Endothelial cell (in vitro differentiated cells): Measurements from ENCODE around the gene ALK. TPM values are rescaled to one million over a fixed set of nuclear protein-coding genes. Genes with fewer than 3 reads are reported as not detected.

ENCODE experiments used
- DNase-seq: peaks from one replicate; pipeline ENCODE4 v3.0.0; 2021; ENCODE audit warnings: low spot score
- H3K27ac Mint-ChIP-seq: one replicate; pipeline ENCODE4 v1.8.0; 2021; ENCODE audit warnings: mixed read lengths, inconsistent platforms; ENCODE audit not compliant: unreplicated experiment
- H3K27me3 Mint-ChIP-seq: one replicate; pipeline ENCODE4 v1.8.0; 2021; ENCODE audit warnings: mild to moderate bottlenecking, moderate library complexity, mixed read lengths, inconsistent platforms; ENCODE audit not compliant: unreplicated experiment
- H3K36me3 Mint-ChIP-seq: one replicate; pipeline ENCODE4 v1.8.0; 2021; ENCODE audit warnings: mild to moderate bottlenecking, low read depth, mixed read lengths, inconsistent platforms; ENCODE audit not compliant: unreplicated experiment
- H3K4me1 Mint-ChIP-seq: one replicate; pipeline ENCODE4 v1.8.0; 2021; ENCODE audit warnings: mild to moderate bottlenecking, mixed read lengths, inconsistent platforms; ENCODE audit not compliant: unreplicated experiment
- H3K4me3 Mint-ChIP-seq: one replicate; pipeline ENCODE4 v1.8.0; 2021; ENCODE audit warnings: mild to moderate bottlenecking, mixed read lengths, inconsistent platforms; ENCODE audit not compliant: unreplicated experiment
- H3K9me3 Mint-ChIP-seq: one replicate; pipeline ENCODE4 v1.8.0; 2021; ENCODE audit warnings: mixed read lengths, inconsistent platforms; ENCODE audit not compliant: unreplicated experiment
- total RNA-seq: library from RNA; stranded (reverse); fragmentation: NEBNext Ultra II Directional; extraction: Animal tissue kit (Norgen Biotek cat#: 25700); gene quantifications from one replicate; pipeline ENCODE4 v1.2.1, GENCODE V29; 2021; ENCODE audit not compliant: unreplicated experiment
- TF ChIP-seq, protein P1 (sequence below): fragments of 200-600 bp; sonication (generic); IDR thresholded peaks from one replicate; pipeline ENCODE4 v1.5.0; 2021; ENCODE audit warnings: antibody characterized with exemption; ENCODE audit not compliant: unreplicated experiment

The ALK gene
- total RNA-seq, 1 donor from 2014 or later = 0.05 TPM

DNA sequence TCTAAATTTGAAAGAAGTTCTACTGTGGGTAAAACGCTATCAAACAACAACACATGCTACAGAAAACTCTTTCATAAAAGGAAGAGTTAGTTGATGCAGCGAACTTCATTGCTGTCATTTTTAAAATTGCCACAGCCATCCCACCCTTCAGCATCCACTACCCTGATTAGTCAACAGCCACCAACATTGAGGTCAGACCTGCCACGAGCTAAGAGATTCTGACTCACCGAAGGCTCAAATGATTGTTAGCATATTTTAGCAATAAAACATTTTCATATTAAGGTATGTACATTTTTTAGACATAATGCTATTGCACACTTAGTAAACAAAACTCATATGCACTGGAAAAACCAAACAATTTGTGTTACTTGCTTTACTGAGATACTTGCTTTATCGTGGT is 459.1 kb downstream of the ALK start:
- H3K4me1 Mint-ChIP-seq = no peaks in the 10 kb centered on the region
- H3K9me3 Mint-ChIP-seq = no peaks in the 10 kb centered on the region
- H3K36me3 Mint-ChIP-seq = no peaks in the 10 kb centered on the region
- no peak overlapping the region for H3K4me3 Mint-ChIP-seq
- no peak overlapping the region for H3K27ac Mint-ChIP-seq
- DNase-seq = no peak
- TF ChIP-seq, protein P1, sequence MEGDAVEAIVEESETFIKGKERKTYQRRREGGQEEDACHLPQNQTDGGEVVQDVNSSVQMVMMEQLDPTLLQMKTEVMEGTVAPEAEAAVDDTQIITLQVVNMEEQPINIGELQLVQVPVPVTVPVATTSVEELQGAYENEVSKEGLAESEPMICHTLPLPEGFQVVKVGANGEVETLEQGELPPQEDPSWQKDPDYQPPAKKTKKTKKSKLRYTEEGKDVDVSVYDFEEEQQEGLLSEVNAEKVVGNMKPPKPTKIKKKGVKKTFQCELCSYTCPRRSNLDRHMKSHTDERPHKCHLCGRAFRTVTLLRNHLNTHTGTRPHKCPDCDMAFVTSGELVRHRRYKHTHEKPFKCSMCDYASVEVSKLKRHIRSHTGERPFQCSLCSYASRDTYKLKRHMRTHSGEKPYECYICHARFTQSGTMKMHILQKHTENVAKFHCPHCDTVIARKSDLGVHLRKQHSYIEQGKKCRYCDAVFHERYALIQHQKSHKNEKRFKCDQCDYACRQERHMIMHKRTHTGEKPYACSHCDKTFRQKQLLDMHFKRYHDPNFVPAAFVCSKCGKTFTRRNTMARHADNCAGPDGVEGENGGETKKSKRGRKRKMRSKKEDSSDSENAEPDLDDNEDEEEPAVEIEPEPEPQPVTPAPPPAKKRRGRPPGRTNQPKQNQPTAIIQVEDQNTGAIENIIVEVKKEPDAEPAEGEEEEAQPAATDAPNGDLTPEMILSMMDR = no peak
- H3K27me3 Mint-ChIP-seq = no peaks in the 10 kb centered on the region

DNA sequence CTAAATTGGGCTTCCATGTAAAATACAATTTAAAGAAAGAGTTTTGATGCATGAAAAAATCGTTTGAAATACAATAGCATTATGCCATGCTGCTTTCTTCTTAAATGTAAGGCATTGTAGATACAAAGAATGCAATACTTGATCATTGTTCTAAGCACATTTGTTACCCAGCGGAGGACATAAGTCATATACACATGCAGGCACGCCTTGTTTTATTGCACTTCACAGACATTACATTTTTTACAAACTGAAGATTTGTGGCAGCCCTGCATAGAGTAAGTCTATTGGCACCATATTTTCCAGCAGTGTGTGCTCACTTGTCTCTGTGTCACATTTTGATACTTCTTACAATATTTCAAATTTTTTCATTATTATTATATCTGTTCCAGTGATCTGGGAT is 461.2 kb downstream of the ALK start:
- H3K9me3 Mint-ChIP-seq = no peaks in the 10 kb centered on the region
- DNase-seq = no peak
- no peaks in the 10 kb centered on the region for H3K36me3 Mint-ChIP-seq
- H3K4me3 Mint-ChIP-seq = no peak overlapping the region
- no peaks in the 10 kb centered on the region for H3K4me1 Mint-ChIP-seq
- TF ChIP-seq, protein P1 = no peak
- no peak overlapping the region for H3K27ac Mint-ChIP-seq
- no peaks in the 10 kb centered on the region for H3K27me3 Mint-ChIP-seq

DNA sequence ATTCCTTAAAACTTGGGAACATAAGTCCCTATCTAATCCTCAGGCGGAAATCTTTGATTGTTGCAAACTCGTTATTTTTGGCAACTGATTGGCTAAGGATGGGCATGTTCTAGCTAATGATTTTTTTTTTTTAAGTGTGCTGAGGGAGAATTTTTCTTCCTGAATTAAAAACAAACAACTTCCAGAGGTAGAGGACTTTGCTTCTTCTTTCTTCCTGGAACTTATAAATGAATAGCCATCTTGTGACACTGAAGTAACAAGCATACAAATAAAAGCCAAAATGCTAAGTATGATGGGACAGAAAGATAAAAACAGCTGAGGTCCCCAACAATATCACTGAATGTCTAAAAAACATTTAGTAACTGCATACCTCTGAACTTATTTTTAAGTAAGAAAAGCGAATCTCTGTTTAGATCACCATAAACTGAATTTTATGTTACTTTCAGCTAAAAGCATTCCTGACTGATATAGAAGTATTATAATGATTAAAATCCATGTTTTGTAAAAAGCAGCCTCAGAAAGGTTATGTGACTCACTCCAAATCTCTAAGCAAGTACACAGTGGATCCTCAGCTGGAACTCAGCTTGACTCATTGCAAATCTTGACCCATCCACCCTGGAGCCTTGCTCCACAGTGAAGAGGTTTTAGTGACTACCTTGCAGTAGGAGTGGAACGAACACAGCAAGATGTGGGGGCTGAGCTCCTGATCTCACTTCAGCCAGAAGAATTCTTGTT is 461.8 kb downstream of the ALK start:
- no peak overlapping the region for H3K27ac Mint-ChIP-seq
- TF ChIP-seq, protein P1 = no peak
- no peaks in the 10 kb centered on the region for H3K4me1 Mint-ChIP-seq
- H3K36me3 Mint-ChIP-seq = no peaks in the 10 kb centered on the region
- no peak overlapping the region for H3K4me3 Mint-ChIP-seq
- no peaks in the 10 kb centered on the region for H3K27me3 Mint-ChIP-seq
- no peak for DNase-seq
- no peaks in the 10 kb centered on the region for H3K9me3 Mint-ChIP-seq

DNA sequence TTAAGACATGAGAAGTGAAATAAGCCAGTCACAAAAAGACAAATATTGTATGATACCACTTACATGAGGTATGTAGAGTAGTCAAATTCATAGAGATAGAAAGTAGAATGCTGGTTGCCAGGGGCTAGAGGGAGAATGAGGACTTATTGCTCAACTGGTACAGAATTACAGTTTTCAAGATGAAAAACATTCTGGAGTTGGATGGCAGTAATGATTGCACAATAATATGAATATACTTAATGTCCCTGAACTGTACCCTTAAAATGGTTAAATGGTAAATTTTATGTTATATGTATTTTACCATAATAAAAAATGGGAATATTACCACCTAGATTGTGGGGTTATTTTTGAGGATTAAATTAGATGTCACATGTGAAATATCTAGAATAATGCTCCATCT is 465.0 kb downstream of the ALK start:
- DNase-seq = no peak
- no peaks in the 10 kb centered on the region for H3K4me1 Mint-ChIP-seq

More for the DNA sequence above, 465.0 kb downstream of the ALK start:
- H3K36me3 Mint-ChIP-seq = no peaks in the 10 kb centered on the region
- H3K27ac Mint-ChIP-seq = no peak overlapping the region
- no peaks in the 10 kb centered on the region for H3K9me3 Mint-ChIP-seq
- H3K27me3 Mint-ChIP-seq = no peaks in the 10 kb centered on the region
- no peak overlapping the region for H3K4me3 Mint-ChIP-seq
- TF ChIP-seq, protein P1 = no peak
